Adrenal gland (tissue), 12 donors: ENCODE results near the gene TBX4. TPM values are rescaled to one million over a fixed set of nuclear protein-coding genes. Genes with fewer than 3 reads are reported as not detected.

Experiments
- DNase-seq, 7 donors: peaks; one replicate each; pipeline ENCODE4 v3.0.0-alpha.2; 2019 to 2020
- H3K27ac ChIP-seq, 5 donors: fragments of 200-600 bp; sonication (generic) in 4 of 5; 1 replicate in 3 of 5; 2 replicates in 2 of 5; pipeline versions ENCODE4 v1.5.1 to v1.8.0; 2016 to 2020; ENCODE audit warnings: mild to moderate bottlenecking in 1 of 5
- H3K27me3 ChIP-seq: fragments of 200-600 bp; 2 replicates; pipeline ENCODE4 v1.8.0; 2021
- H3K36me3 ChIP-seq, 2 donors: fragments of 200-600 bp; replicated peaks in 1 of 2; 1 replicate in 1 of 2; 2 replicates in 1 of 2; pipeline versions ENCODE4 v1.5.1 to v1.8.0; 2018 to 2022
- H3K4me1 ChIP-seq, 2 donors: fragments of 200-600 bp; replicated peaks in 1 of 2; 1 replicate in 1 of 2; 2 replicates in 1 of 2; pipeline versions ENCODE4 v1.5.1 to v1.8.0; 2018 to 2021
- H3K4me3 ChIP-seq, 4 donors: fragments of 200-600 bp; sonication (generic) in 3 of 4; one replicate each; pipeline ENCODE4 v1.5.1; 2016 to 2018
- H3K9me3 ChIP-seq, 3 donors: fragments of 200-600 bp; sonication (generic) in 1 of 3; replicated peaks in 1 of 3; 1 replicate in 2 of 3; 2 replicates in 1 of 3; pipeline versions ENCODE4 v1.5.1 to v1.8.0; 2016 to 2021
- POLR2A ChIP-seq, 2 donors: fragments of 450-650 bp; IDR thresholded peaks; one replicate each; pipeline ENCODE4 v1.6.1; 2017; ENCODE audit warnings: antibody characterized with exemption in 2 of 2, mild to moderate bottlenecking in 2 of 2, moderate library complexity in 1 of 2
- WGBS, 4 donors: extraction: QIAGEN DNeasy Blood & Tissue Kit in 2 of 4; methylation state at CpG; one replicate each; pipeline versions ENCODE4 v1.1.5 to v1.1.7; 2013 to 2017; 5-methylcytosine and 5-hydroxymethylcytosine counted together
- intact Hi-C, 2 donors: fragments of 100-400 bp; cut with DNase I; formaldehyde crosslinking; loops; one replicate each; pipeline versions ENCODE4 v1.14.1 to v1.15.0; 2022 to 2023
- polyA plus RNA-seq, 3 donors: library from polyadenylated mRNA; stranded (reverse); fragments of 200-250 nt in 2 of 3; fragments of 350-450 nt in 1 of 3; fragmentation: Illumina TruSeq in 1 of 3; extraction: RNeasy Lipid Tissue Mini Kit (QIAGEN cat#74804) in 1 of 3; gene quantifications; one replicate each; pipeline ENCODE4 v1.2.3, GENCODE V29; 2013 to 2014
- total RNA-seq, 9 donors: library from RNA; depleted of rRNA in 4 of 9; stranded (reverse); fragments of >200 nt in 4 of 9; fragments of 120-200 nt in 1 of 9; fragmentation: NEBNext Ultra II Directional in 1 of 9; extraction: Animal tissue kit (Norgen Biotek cat#: 25700) in 1 of 9; gene quantifications; one replicate each; pipeline versions ENCODE4 v1.1.0 to v1.2.4, GENCODE V29; 2013 to 2023
- TF ChIP-seq, protein P1 (sequence below), 6 experiments: fragments of 450-650 bp in 4 of 6; fragments of 200-600 bp in 2 of 6; sonication (generic) in 1 of 6; IDR thresholded peaks; 1 replicate in 5 of 6; 2 replicates in 1 of 6; pipeline versions ENCODE4 v1.5.1 to v1.8.0; 2016 to 2021; ENCODE audit warnings: antibody characterized with exemption in 6 of 6, mild to moderate bottlenecking in 2 of 6, moderate library complexity in 1 of 6
- donor health status: healthy with polysubstance abuse.
- donor health status: Bipolar disorder and iron deficiency.
- donor health status: DM: yes; HTN: yes; CAD: no.
- donor health status: DM: no; HTN: no; CAD: no.
- donor health status: DM: no; HTN: no; CAD: no.
- donor health status: DM: yes; HTN: yes; CAD: no.

The TBX4 gene
- total and polyA plus RNA-seq, 12 donors = 0.03 to 0.54 (median 0.21) TPM; not detected in 8

- Histone ChIP-seq H3K27ac (no peak overlapping the region), H3K9me3 (no peaks in the 10 kb centered on the region), H3K4me1 (peaks cover 0 to 10% of the 10 kb centered on the region in 2 donors), H3K36me3 (no peaks in the 10 kb centered on the region), H3K27me3 (peaks cover 37% of the 10 kb centered on the region), H3K4me3 (no peak overlapping the region)
- 86 to 93% (median 88%) methylated on average over 3 to 4 of the region's 4 CpGs for WGBS, 4 donors
- intact Hi-C loops = no loop called here
- no peak for DNase-seq
- TF ChIP-seq, protein P1, sequence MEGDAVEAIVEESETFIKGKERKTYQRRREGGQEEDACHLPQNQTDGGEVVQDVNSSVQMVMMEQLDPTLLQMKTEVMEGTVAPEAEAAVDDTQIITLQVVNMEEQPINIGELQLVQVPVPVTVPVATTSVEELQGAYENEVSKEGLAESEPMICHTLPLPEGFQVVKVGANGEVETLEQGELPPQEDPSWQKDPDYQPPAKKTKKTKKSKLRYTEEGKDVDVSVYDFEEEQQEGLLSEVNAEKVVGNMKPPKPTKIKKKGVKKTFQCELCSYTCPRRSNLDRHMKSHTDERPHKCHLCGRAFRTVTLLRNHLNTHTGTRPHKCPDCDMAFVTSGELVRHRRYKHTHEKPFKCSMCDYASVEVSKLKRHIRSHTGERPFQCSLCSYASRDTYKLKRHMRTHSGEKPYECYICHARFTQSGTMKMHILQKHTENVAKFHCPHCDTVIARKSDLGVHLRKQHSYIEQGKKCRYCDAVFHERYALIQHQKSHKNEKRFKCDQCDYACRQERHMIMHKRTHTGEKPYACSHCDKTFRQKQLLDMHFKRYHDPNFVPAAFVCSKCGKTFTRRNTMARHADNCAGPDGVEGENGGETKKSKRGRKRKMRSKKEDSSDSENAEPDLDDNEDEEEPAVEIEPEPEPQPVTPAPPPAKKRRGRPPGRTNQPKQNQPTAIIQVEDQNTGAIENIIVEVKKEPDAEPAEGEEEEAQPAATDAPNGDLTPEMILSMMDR (IDR thresholded peaks at IDR 0.05) = no peak
- TF ChIP-seq POLR2A (IDR thresholded peaks at IDR 0.05) = no peak
Observed at GRCh38 chr17:61420745-61421398, 31.4 kb upstream of the TBX4 start.

- H3K4me3 ChIP-seq = no peak overlapping the region
- H3K4me1 ChIP-seq = peaks cover 0 to 8% of the 10 kb centered on the region in 2 donors
- H3K27ac ChIP-seq = no peak overlapping the region
- intact Hi-C loops = no loop called here
- H3K27me3 ChIP-seq = peaks cover 42% of the 10 kb centered on the region
- TF ChIP-seq, protein P1 (IDR thresholded peaks at IDR 0.05) = no peak
- TF ChIP-seq POLR2A (IDR thresholded peaks at IDR 0.05) = no peak
- no peak for DNase-seq
- no peaks in the 10 kb centered on the region for H3K36me3 ChIP-seq
- no peaks in the 10 kb centered on the region for H3K9me3 ChIP-seq
- 72 to 78% (median 77%) methylated on average over 4 of the region's 4 CpGs for WGBS, 4 donors
Observed at GRCh38 chr17:61421460-61421859, 30.8 kb upstream of the TBX4 start.

DNA sequence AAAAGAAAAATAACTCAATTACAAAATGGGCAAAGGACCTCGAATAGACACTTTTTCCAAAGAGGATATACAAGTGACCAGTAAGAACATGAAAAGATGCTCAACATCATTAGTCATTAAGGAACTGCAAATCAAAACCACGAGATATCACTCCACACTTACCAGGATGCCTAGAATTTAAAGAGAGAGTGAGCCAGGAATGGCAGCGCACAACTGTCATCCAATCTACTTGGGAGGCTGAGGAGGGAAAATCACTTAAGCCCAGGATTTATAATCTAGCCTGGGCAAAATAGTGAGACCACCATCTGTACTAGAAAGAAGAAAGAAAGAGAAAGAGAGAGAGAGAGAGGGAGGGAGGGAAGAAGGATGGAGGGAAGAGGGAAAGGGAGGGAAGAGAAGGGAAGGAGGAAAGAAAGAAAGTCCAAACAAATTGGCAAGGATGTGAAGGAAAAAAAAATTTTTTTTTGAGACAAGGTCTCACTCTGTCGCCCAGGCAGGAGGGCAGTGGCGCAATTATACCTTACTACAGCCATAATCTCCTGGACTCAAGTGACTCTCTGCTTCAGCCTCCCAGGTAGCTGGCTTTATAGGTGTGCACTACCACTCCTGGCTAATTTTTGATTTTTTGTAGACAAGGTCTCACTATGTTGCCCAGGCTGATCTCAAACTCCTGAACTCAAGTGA is 30.0 kb upstream of the TBX4 start:
- intact Hi-C loops = no loop called here
- Histone ChIP-seq H3K9me3 (no peaks in the 10 kb centered on the region), H3K36me3 (no peaks in the 10 kb centered on the region), H3K4me3 (no peak overlapping the region), H3K4me1 (no peaks in the 10 kb centered on the region), H3K27me3 (peaks cover 42% of the 10 kb centered on the region), H3K27ac (no peak overlapping the region)
- TF ChIP-seq, protein P1 (IDR thresholded peaks at IDR 0.05) = no peak
- TF ChIP-seq POLR2A (IDR thresholded peaks at IDR 0.05) = no peak
- 65 to 73% (median 68%) methylated on average over 5 of the region's 5 CpGs for WGBS, 4 donors
- no peak for DNase-seq

DNA sequence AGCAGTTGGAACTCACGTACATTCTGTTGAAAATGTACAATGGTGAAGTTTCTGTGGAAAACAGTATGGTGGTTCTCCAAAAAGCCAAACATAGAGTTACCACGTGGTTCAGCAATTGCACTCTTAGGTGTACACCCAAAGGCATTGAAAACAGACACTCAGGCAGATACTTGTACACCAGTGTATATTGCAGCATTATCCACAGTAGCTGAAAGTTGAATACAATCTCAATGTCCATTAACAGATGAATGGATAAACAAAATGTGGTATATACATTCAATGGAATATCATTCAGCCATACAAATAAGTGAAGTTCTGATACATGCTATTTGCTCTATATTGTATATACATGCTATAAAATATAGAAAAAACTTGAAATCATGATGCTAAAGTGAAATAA is 29.4 kb upstream of the TBX4 start:
- intact Hi-C loops = no loop called here
- Histone ChIP-seq H3K36me3 (no peaks in the 10 kb centered on the region), H3K4me1 (no peaks in the 10 kb centered on the region), H3K4me3 (no peak overlapping the region), H3K27ac (no peak overlapping the region), H3K27me3 (peaks cover 42% of the 10 kb centered on the region), H3K9me3 (no peaks in the 10 kb centered on the region)
- no peak for DNase-seq
- 33 to 79% (median 35%) methylated on average over 2 of the region's 2 CpGs for WGBS, 4 donors
- no peak for TF ChIP-seq POLR2A (IDR thresholded peaks at IDR 0.05)
- TF ChIP-seq, protein P1 (IDR thresholded peaks at IDR 0.05) = no peak
